HAP-1 (cell line): ENCODE results near the gene LRP10.
"Not testable (repeated sequence)": the region's sequence is repeated elsewhere in the genome, so short reads cannot be mapped to it uniquely, and the experiment has no call there.

ENCODE experiments used
- DNase-seq, 2 experiments: peaks; one replicate each; pipeline ENCODE4 v3.0.0-alpha.2; 2016 to 2020; ENCODE audit warnings: low spot score in 2 of 2
- H3K27me3 ChIP-seq: fragments of 250-450 bp; sonication (Bioruptor Pico); 2 replicates; pipeline ENCODE4 v1.5.1; 2020; ENCODE audit warnings: low read depth, mild to moderate bottlenecking, moderate library complexity
- H3K36me3 ChIP-seq: fragments of 250-450 bp; sonication (Bioruptor Pico); replicated peaks from 2 replicates; pipeline ENCODE4 v1.5.1; 2020; ENCODE audit warnings: mild to moderate bottlenecking
- H3K4me1 ChIP-seq: fragments of 250-450 bp; sonication (Bioruptor Pico); 2 replicates; pipeline ENCODE4 v1.5.1; 2020; ENCODE audit warnings: mild to moderate bottlenecking
- H3K4me3 ChIP-seq: fragments of 250-450 bp; sonication (Bioruptor Pico); 2 replicates; pipeline ENCODE4 v1.5.1; 2020; ENCODE audit warnings: mild to moderate bottlenecking, moderate library complexity
- H3K9me3 ChIP-seq: fragments of 250-450 bp; sonication (Bioruptor Pico); 2 replicates; pipeline ENCODE4 v1.5.1; 2020; ENCODE audit warnings: mild to moderate bottlenecking, moderate library complexity
- in situ Hi-C: fragments of 300-500 bp; cut with MboI; formaldehyde crosslinking; loops from 3 replicates; pipeline ENCODE4 v1.14.3; 2020; ENCODE audit warnings: low sequenced_read_pairs, inconsistent platforms, mixed read lengths

The LRP10 gene

DNA sequence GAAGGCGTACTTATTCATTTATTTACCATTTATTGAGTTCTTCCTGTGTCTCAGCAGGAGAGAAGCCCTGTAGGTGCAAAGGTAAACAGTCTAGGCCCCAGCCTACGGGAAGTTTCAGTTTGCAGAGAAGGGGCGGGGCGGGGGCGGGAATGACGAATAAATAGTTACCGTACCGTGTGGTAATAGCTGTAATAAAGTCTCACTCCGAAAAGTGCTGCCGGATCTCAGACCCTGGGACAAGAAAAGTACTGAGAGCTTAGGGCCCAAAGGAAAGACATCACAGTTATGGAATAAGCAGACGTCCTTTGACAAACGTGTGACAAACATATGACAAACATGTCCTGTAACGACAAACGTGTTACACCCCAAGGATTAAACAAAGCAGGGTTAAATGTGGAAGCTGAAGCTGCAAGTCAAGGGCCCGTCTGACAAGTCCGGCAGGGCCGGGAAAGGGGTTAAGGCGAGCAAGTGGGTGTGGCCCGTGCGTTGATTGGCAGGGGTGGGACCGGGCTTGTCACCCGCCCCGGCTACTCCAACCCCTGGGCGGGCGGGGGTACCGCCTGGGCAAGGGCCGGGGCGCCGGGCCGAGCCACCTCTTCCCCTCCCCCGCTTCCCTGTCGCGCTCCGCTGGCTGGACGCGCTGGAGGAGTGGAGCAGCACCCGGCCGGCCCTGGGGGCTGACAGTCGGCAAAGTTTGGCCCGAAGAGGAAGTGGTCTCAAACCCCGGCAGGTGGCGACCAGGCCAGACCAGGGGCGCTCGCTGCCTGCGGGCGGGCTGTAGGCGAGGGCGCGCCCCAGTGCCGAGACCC lies at the start of gene LRP10:
Gene LRP10 (plus strand): TSS at position 517 of the 809 bp plus-strand sequence. CDS start 564 bp downstream, outside the sequence.
- H3K27me3 ChIP-seq, result no peaks in the 10 kb centered on the region
- in situ Hi-C loops, result loop anchor here (25.0 kb wide), 1 partner anchor 484 kb away; no protein-coding TSS in a partner anchor
- peaks cover 7% of the 10 kb centered on the region; the same call in 1 of the 2 replicates for H3K36me3 ChIP-seq
- peak within 1 kb of the TSS; percentile 74 for H3K4me3 ChIP-seq
- peak; percentile 86 to 95 for DNase-seq
- peaks cover 13% of the 10 kb centered on the region for H3K4me1 ChIP-seq
- no peaks in the 10 kb centered on the region for H3K9me3 ChIP-seq

- Histone ChIP-seq H3K27me3 (no peaks in the 10 kb centered on the region), H3K9me3 (no peaks in the 10 kb centered on the region), H3K36me3 (no peaks in the 10 kb centered on the region), H3K4me3 (no peak overlapping the region), H3K4me1 (peaks cover 8% of the 10 kb centered on the region)
- DNase-seq, result no peak
- in situ Hi-C loops, result no loop called here
Observed at GRCh38 chr14:22822016-22822570, 49.4 kb upstream of the LRP10 start.

GRCh38 chr14:22822571-22823098 lies 48.9 kb upstream of the LRP10 start:
- Histone ChIP-seq H3K27me3 (no peaks in the 10 kb centered on the region), H3K9me3 (no peaks in the 10 kb centered on the region), H3K4me1 (peaks cover 8% of the 10 kb centered on the region), H3K36me3 (no peaks in the 10 kb centered on the region), H3K4me3 (no peak overlapping the region)
- in situ Hi-C loops, result no loop called here
- DNase-seq, result peak; percentile 67 to 82

DNA sequence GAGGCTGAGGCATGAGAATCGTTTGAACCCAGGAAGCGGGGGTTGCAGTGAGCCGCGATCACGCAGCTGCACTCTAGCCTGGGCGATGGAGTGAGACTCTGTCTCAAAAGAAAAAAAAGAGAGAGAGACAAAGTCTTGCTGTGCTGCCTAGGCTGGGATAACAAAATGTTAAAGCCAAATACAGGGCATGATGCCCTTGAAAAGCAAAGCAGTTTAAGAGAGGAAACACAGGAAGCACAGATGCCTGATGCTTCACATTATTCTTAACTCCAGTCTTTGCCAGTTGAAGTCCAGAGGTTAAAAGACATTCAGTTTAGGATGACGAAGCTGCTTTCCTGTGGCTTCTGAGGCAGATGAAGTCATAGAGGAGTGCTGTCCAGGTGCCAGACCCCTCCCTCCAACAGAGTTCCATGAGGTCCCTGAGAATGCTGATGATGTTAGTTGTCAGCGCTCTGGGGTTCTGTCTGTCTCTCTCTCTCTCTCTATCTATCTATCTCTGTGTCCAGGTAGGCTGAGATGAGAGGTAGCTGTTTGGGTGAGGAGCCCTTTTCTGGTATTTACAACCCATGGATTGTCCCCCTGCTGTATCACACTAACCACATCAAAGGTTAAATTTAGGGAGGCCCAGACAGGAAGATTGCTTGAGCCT lies 46.7 kb upstream of the LRP10 start:
- Histone ChIP-seq H3K4me3 (no peak overlapping the region), H3K36me3 (no peaks in the 10 kb centered on the region), H3K4me1 (peaks cover 12% of the 10 kb centered on the region), H3K27me3 (no peaks in the 10 kb centered on the region; the same call in 1 of the 2 replicates), H3K9me3 (no peaks in the 10 kb centered on the region)
- DNase-seq, result no peak
- in situ Hi-C loops, result no loop called here

DNA sequence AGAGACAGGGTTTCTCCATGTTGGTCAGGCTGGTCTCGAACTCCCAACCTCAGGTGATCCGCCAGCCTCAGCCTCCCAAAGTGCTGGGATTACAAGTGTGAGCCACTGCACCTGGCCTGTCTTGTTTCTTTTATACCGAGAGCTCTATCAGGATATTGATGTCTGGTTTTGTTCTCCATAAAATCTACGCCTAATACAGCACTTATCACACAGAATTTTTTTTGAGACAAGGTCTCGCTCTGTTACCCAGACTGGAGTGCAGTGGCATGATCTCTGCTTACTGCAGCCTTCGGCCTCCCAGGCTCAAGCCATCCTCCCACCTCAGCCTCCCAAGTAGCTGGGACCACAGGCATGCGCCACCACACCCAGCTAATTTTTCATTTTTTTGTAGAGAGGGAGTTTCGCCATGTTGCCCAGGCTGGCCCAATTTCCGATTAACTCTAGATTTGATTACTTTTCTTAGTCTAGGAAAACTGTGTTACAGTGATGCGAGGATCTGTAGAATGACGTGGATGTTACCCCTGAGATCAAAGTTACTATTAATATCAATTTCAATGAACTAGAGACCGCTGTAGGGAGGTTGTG lies 42.4 kb upstream of the LRP10 start:
- Histone ChIP-seq H3K4me3 (peak overlapping the region; percentile 99), H3K36me3 (peaks cover 21% of the 10 kb centered on the region), H3K4me1 (peaks cover 10% of the 10 kb centered on the region)
- DNase-seq, H3K9me3 ChIP-seq, in situ Hi-C loops, H3K27me3 ChIP-seq: not testable (repeated sequence)

DNA sequence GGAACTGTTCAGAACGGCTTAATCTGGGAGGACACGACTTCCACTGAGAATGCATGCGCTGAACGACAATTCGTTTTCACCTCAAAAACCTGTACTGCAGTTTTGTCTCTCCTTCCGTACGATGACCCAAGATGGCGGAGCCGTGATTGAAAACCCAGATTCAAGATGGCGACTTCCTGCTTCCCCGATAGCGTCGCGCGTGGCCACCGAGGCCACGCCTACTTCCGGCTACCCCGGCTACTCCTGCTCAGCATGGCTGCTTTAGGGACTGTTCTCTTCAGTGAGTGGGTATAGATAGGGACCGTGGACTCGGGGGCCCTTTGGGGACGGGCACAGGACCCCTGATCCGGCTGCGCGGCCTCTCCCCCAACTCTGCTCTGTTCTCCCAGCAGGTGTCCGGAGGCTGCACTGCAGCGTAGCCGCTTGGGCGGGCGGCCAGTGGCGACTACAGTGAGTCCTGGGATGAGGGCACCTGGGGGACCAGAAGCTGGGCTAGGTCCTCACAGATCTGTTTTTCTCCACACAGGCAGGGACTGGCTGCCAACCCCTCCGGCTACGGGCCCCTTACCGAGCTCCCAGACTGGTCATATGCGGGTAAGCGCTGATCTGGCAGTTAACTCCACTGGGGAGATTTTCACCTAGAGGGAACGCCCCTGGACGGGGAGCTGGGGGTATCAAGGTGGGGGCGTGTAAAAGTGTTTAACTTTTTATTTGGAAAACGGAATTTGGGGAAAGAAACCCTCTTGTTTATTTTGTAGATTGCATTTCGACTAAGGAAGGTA lies 41.7 kb upstream of the LRP10 start, which contains the start of gene MRPL52:
Gene MRPL52 (plus strand): TSS at position 227 of the 782 bp plus-strand sequence. CDS start 26 bp downstream, at position 253.
- Histone ChIP-seq H3K36me3 (peaks cover 24% of the 10 kb centered on the region), H3K27me3 (no peaks in the 10 kb centered on the region; the same call in 1 of the 2 replicates), H3K9me3 (no peaks in the 10 kb centered on the region), H3K4me3 (peak within 1 kb of the TSS; percentile 99), H3K4me1 (peaks cover 10% of the 10 kb centered on the region)
- in situ Hi-C loops, result no loop called here
- peak; percentile 86 to 93 for DNase-seq

- H3K9me3 ChIP-seq, result no peaks in the 10 kb centered on the region
- peaks cover 10% of the 10 kb centered on the region for H3K4me1 ChIP-seq
- DNase-seq, result no peak
- peak overlapping the region; percentile 99 for H3K4me3 ChIP-seq
- no peaks in the 10 kb centered on the region; the same call in 1 of the 2 replicates for H3K27me3 ChIP-seq
- in situ Hi-C loops, result no loop called here
- peaks cover 24% of the 10 kb centered on the region for H3K36me3 ChIP-seq
Observed at GRCh38 chr14:22830443-22831010, 41.0 kb upstream of the LRP10 start.

DNA sequence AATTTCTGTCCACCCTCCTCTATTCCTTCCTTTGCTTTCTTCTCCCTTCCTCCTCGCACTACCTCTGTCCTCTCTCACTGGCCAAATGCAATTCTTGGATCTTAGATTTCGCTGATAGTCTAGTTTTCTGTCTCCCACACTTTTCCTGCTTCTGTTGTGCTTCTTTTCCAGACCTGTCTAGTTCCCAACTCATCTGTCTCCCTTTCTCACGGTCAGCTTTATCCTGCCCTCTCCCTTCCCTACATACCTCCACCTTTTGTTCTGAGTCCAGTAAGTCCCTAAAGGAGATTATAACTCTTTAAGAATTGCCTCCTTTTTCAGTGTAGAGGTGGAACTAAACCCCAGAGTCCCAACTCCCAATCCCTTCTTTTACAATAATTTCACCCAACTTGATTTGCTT lies 36.0 kb upstream of the LRP10 start:
- Histone ChIP-seq H3K9me3 (no peaks in the 10 kb centered on the region), H3K4me3 (no peak overlapping the region), H3K36me3 (peaks cover 24% of the 10 kb centered on the region), H3K4me1 (peaks cover 3% of the 10 kb centered on the region), H3K27me3 (no peaks in the 10 kb centered on the region)
- in situ Hi-C loops, result no loop called here
- DNase-seq, result no peak

GRCh38 chr14:22836301-22837113 lies 35.0 kb upstream of the LRP10 start, which contains the start of gene MMP14:
Gene MMP14, plus strand, starts transcription at chr14:22836585. Its CDS starts 233 bp downstream, at chr14:22836818.
- Histone ChIP-seq H3K4me1 (no peaks in the 10 kb centered on the region), H3K36me3 (peaks cover 20% of the 10 kb centered on the region), H3K27me3 (no peaks in the 10 kb centered on the region), H3K9me3 (no peaks in the 10 kb centered on the region), H3K4me3 (no peak within 1 kb of the TSS)
- DNase-seq, result no peak
- in situ Hi-C loops, result no loop called here

- Histone ChIP-seq H3K36me3 (peaks cover 19% of the 10 kb centered on the region), H3K4me1 (no peaks in the 10 kb centered on the region), H3K9me3 (no peaks in the 10 kb centered on the region), H3K4me3 (no peak overlapping the region), H3K27me3 (no peaks in the 10 kb centered on the region)
- DNase-seq, result no peak
- in situ Hi-C loops, result no loop called here
Observed at GRCh38 chr14:22837114-22837749, 34.3 kb upstream of the LRP10 start.

GRCh38 chr14:22837750-22838538 lies 33.6 kb upstream of the LRP10 start:
- DNase-seq, result no peak
- Histone ChIP-seq H3K4me3 (no peak overlapping the region), H3K4me1 (no peaks in the 10 kb centered on the region), H3K36me3 (peaks cover 16% of the 10 kb centered on the region), H3K9me3 (no peaks in the 10 kb centered on the region), H3K27me3 (no peaks in the 10 kb centered on the region)
- in situ Hi-C loops, result no loop called here
